ENCODE measurements around the gene SAMMSON.

Gene SAMMSON

GRCh38 chr3:69970827-69971226, 28.7 kb upstream of the SAMMSON start:
- TF ChIP-seq CTCF (IDR thresholded peaks at IDR 0.05; ENCODE audit: low read depth, low read length) = no peak
- H3K4me3 ChIP-seq (ENCODE audit: low read depth, low read length) = no peak overlapping the region
- no peak for DNase-seq (ENCODE audit: low read depth, low spot score)
- in situ Hi-C loops (cut with HindIII; ENCODE audit: low sequenced_read_pairs) = no loop called here

DNA sequence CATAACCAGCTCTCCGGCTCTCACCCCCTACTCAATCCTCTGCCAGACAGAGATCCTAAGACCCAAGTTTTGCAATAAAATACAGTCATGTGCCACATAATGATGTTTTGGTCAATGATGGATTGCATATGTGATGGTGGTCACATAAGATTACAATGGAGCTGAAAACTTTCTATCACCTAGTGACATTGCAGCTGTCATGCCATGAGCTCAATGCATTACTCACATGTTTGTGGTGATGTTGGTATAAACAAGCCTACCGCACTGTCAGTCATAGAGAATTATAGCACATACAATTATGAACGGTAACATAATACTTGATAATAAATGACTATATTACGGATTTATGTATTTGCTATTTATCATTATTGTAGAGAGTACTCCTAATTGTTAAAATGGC, 26.9 kb upstream of the SAMMSON start:
- in situ Hi-C loops (cut with HindIII; ENCODE audit: low sequenced_read_pairs) = no loop called here
- H3K4me3 ChIP-seq (ENCODE audit: low read depth, low read length) = no peak overlapping the region
- DNase-seq (ENCODE audit: low read depth, low spot score) = no peak
- TF ChIP-seq CTCF (IDR thresholded peaks at IDR 0.05; ENCODE audit: low read depth, low read length) = no peak

- TF ChIP-seq CTCF (IDR thresholded peaks at IDR 0.05; ENCODE audit: low read depth, low read length) = no peak
- in situ Hi-C loops (cut with HindIII; ENCODE audit: low sequenced_read_pairs) = no loop called here
- no peak overlapping the region for H3K4me3 ChIP-seq (ENCODE audit: low read depth, low read length)
- no peak for DNase-seq (ENCODE audit: low read depth, low spot score)
These were observed 23.5 kb upstream of the SAMMSON start for GRCh38 chr3:69976021-69976420.

DNA sequence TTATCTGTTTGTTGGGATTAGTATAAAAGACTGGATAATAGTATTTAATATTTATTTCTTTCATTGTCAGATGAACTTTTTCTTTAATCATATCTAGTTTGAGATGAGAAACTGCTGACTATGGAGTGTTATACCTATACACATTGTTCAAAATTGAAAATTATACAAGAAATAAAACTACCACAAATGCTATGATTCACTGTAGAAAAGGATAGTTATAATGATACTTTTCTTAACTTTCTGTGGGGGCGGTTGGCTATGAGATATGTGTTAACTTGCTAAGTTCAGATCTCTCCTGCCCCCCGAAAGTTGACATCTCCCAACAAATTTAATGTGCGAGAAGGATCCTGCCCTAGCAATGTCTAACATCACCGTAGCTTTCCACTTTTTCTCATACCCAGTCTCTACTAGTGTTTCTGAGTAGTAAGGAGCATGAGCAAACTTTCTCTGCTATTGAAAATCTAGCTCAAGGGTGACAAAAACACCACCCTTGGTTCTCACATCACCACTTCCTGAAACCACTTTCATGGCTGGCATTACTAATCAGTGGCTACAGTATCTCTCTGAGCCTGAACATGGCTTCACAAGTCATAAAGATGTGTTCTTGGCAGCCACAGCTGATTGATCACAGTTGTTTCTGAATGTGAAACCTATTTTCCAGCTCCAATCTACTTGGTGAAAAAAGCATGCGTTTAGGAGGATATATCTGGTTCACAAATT, 15.8 kb upstream of the SAMMSON start:
- TF ChIP-seq CTCF (IDR thresholded peaks at IDR 0.05; ENCODE audit: low read depth, low read length) = no peak
- DNase-seq (ENCODE audit: low read depth, low spot score) = no peak
- no peak overlapping the region for H3K4me3 ChIP-seq (ENCODE audit: low read depth, low read length)
- in situ Hi-C loops (cut with HindIII; ENCODE audit: low sequenced_read_pairs) = no loop called here

GRCh38 chr3:69985266-69985665, 14.3 kb upstream of the SAMMSON start:
- no peak overlapping the region for H3K4me3 ChIP-seq (ENCODE audit: low read depth, low read length)
- DNase-seq (ENCODE audit: low read depth, low spot score) = no peak
- in situ Hi-C loops (cut with HindIII; ENCODE audit: low sequenced_read_pairs) = no loop called here
- no peak for TF ChIP-seq CTCF (IDR thresholded peaks at IDR 0.05; ENCODE audit: low read depth, low read length)

GRCh38 chr3:69986419-69986818, 13.1 kb upstream of the SAMMSON start:
- in situ Hi-C loops (cut with HindIII; ENCODE audit: low sequenced_read_pairs) = no loop called here
- H3K4me3 ChIP-seq (ENCODE audit: low read depth, low read length) = no peak overlapping the region
- TF ChIP-seq CTCF (IDR thresholded peaks at IDR 0.05; ENCODE audit: low read depth, low read length) = no peak
- no peak for DNase-seq (ENCODE audit: low read depth, low spot score)

All from astrocyte of the spinal cord (primary cell).